ENCODE data around the gene MAML3. TPM values are rescaled to one million over a fixed set of nuclear protein-coding genes. Genes with fewer than 3 reads are reported as not detected.

Gene MAML3
- total RNA-seq, 2 experiments from 2014 or later, result 2.5 to 2.9 TPM

- POLR2A ChIA-PET, result no interaction called here
- H3K4me3 Mint-ChIP-seq, result no peak overlapping the region
These were observed 250.1 kb downstream of the MAML3 start for GRCh38 chr4:139903845-139904244.

GRCh38 chr4:139902321-139903320, 251.4 kb downstream of the MAML3 start:
- CTCF ChIA-PET, result no interaction called here
- peaks cover 2% of the 10 kb centered on the region for H3K9me3 Mint-ChIP-seq
- no peak overlapping the region for H3K4me3 Mint-ChIP-seq

More at GRCh38 chr4:139903845-139904244, 250.1 kb downstream of the MAML3 start:
- Histone ChIP-seq H3K27ac (ENCODE audit: low read depth in 1 of 2, low read length in 2 of 2) (no peak overlapping the region), H3K4me3 (ENCODE audit: low read length) (no peak overlapping the region), H3K36me3 (ENCODE audit: insufficient read depth, low read length) (no peaks in the 10 kb centered on the region), H3K4me1 (ENCODE audit: insufficient read depth, low read length) (no peaks in the 10 kb centered on the region), H3K9me3 (ENCODE audit: control insufficient read depth in 1 of 2, insufficient read depth in 1 of 2, low read length in 2 of 2) (no peaks in the 10 kb centered on the region), H3K27me3 (ENCODE audit: control insufficient read depth in 1 of 2, insufficient read depth in 2 of 2, low read length in 2 of 2) (no peaks in the 10 kb centered on the region)
- DNase-seq, result peak in 2 of 14 experiments; percentile 28 to 44
- ATAC-seq (ENCODE audit: poor library complexity), result no peak
- Mint-ChIP-seq H3K36me3 (ENCODE audit: low read depth) (no peaks in the 10 kb centered on the region), H3K27ac (no peak overlapping the region), H3K27me3 (no peaks in the 10 kb centered on the region), H3K9me3 (peaks cover 2% of the 10 kb centered on the region), H3K4me1 (ENCODE audit: low read depth) (peaks cover 2% of the 10 kb centered on the region)
- CTCF ChIA-PET, result no interaction called here
- intact Hi-C loops (cut with DNase I, micrococcal nuclease), result no loop called here
- TF ChIP-seq CTCF (IDR thresholded peaks at IDR 0.05), result no peak

More at GRCh38 chr4:139902321-139903320, 251.4 kb downstream of the MAML3 start:
- intact Hi-C loops (cut with DNase I, micrococcal nuclease), result no loop called here
- TF ChIP-seq CTCF (IDR thresholded peaks at IDR 0.05), result no peak
- Histone ChIP-seq H3K9me3 (ENCODE audit: control insufficient read depth in 1 of 2, insufficient read depth in 1 of 2, low read length in 2 of 2) (no peaks in the 10 kb centered on the region), H3K27ac (ENCODE audit: low read depth in 1 of 2, low read length in 2 of 2) (no peak overlapping the region), H3K27me3 (ENCODE audit: control insufficient read depth in 1 of 2, insufficient read depth in 2 of 2, low read length in 2 of 2) (no peaks in the 10 kb centered on the region), H3K4me3 (ENCODE audit: low read length) (no peak overlapping the region), H3K4me1 (ENCODE audit: insufficient read depth, low read length) (no peaks in the 10 kb centered on the region), H3K36me3 (ENCODE audit: insufficient read depth, low read length) (no peaks in the 10 kb centered on the region)
- H3K4me1 Mint-ChIP-seq (ENCODE audit: low read depth), result peaks cover 7% of the 10 kb centered on the region
- H3K27me3 Mint-ChIP-seq, result no peaks in the 10 kb centered on the region
- H3K36me3 Mint-ChIP-seq (ENCODE audit: low read depth), result no peaks in the 10 kb centered on the region
- POLR2A ChIA-PET, result no interaction called here
- H3K27ac Mint-ChIP-seq, result no peak overlapping the region
- no peak for ATAC-seq (ENCODE audit: poor library complexity)
- no peak for DNase-seq

Data from CD4-positive, alpha-beta T cell (primary cell).